CD14-positive monocyte (primary cell): Measurements from ENCODE around the gene DEK. TPM values are rescaled to one million over a fixed set of nuclear protein-coding genes. Genes with fewer than 3 reads are reported as not detected.
A peak's percentile ranks its signal among the peaks of the same experiment; 100 is the strongest.

Source experiments
- DNase-seq, 3 donors: peaks; one replicate each; pipeline ENCODE4 v3.0.0-alpha.2; 2011 to 2022
- H2AFZ ChIP-seq: 2 replicates; pipeline ENCODE4 v1.6.0; 2012; ENCODE audit warnings: mild to moderate bottlenecking, low read depth, low read length, inconsistent platforms; ENCODE audit not compliant: insufficient read depth, poor library complexity, severe bottlenecking
- H3K27ac ChIP-seq, 2 donors: 1 replicate in 1 of 2; 2 replicates in 1 of 2; pipeline ENCODE4 v1.5.1; 2012 to 2013; ENCODE audit warnings: low read length in 2 of 2, control low read depth in 1 of 2, inconsistent platforms in 1 of 2, low read depth in 1 of 2, mild to moderate bottlenecking in 1 of 2
- H3K27me3 ChIP-seq, 2 donors: one replicate each; pipeline versions ENCODE4 v1.6.0 to v1.6.1; 2011 to 2013; ENCODE audit warnings: low read length in 2 of 2; ENCODE audit not compliant: control insufficient read depth in 2 of 2, insufficient read depth in 2 of 2
- H3K36me3 ChIP-seq, 2 donors: replicated peaks in 1 of 2; 1 replicate in 1 of 2; 2 replicates in 1 of 2; pipeline versions ENCODE4 v1.5.1 to v1.6.1; 2012 to 2013; ENCODE audit warnings: low read length in 2 of 2, control low read depth in 1 of 2, inconsistent platforms in 1 of 2, mild to moderate bottlenecking in 1 of 2; ENCODE audit not compliant: insufficient read depth in 2 of 2, control insufficient read depth in 1 of 2
- H3K4me1 ChIP-seq, 2 donors: 1 replicate in 1 of 2; 2 replicates in 1 of 2; pipeline versions ENCODE4 v1.5.1 to v1.6.1; 2012 to 2013; ENCODE audit warnings: low read length in 2 of 2, control low read depth in 1 of 2, inconsistent platforms in 1 of 2, mild to moderate bottlenecking in 1 of 2, moderate library complexity in 1 of 2; ENCODE audit not compliant: insufficient read depth in 2 of 2, control insufficient read depth in 1 of 2
- H3K4me2 ChIP-seq: replicated peaks from 2 replicates; pipeline ENCODE3; 2012; ENCODE audit warnings: low read length, moderate library complexity, mild to moderate bottlenecking; ENCODE audit not compliant: poor library complexity, severe bottlenecking; ENCODE audit errors: extremely low read depth
- H3K4me3 ChIP-seq, 3 experiments: fragments of 200-600 bp in 1 of 3; sonication (generic) in 1 of 3; replicated peaks in 1 of 3; 1 replicate in 2 of 3; 2 replicates in 1 of 3; pipeline ENCODE4 v1.5.1; 2011 to 2013; ENCODE audit warnings: low read length in 3 of 3, mild to moderate bottlenecking in 3 of 3, control low read depth in 2 of 3, low read depth in 2 of 3, inconsistent platforms in 1 of 3, moderate library complexity in 1 of 3
- H3K79me2 ChIP-seq: 2 replicates; pipeline ENCODE4 v1.6.0; 2012; ENCODE audit warnings: mild to moderate bottlenecking, control low read depth, inconsistent platforms, low read length, moderate library complexity; ENCODE audit not compliant: insufficient read depth
- H3K9ac ChIP-seq: 2 replicates; pipeline ENCODE4 v1.6.0; 2017; ENCODE audit warnings: low read length, mild to moderate bottlenecking; ENCODE audit not compliant: insufficient read depth, poor library complexity, severe bottlenecking
- H3K9me3 ChIP-seq, 2 donors: replicated peaks in 1 of 2; 1 replicate in 1 of 2; 2 replicates in 1 of 2; pipeline versions ENCODE4 v1.5.1 to v1.6.1; 2012 to 2013; ENCODE audit warnings: low read length in 2 of 2, control low read depth in 1 of 2; ENCODE audit not compliant: control insufficient read depth in 1 of 2, insufficient read depth in 1 of 2
- H4K20me1 ChIP-seq: 2 replicates; pipeline ENCODE4 v1.6.0; 2012; ENCODE audit warnings: mild to moderate bottlenecking, low read length, control low read depth, moderate library complexity; ENCODE audit not compliant: insufficient read depth
- H3K27ac Mint-ChIP-seq, 7 donors: one replicate each; pipeline ENCODE4 v1.8.0; 2020; ENCODE audit warnings: mild to moderate bottlenecking in 7 of 7, mixed read lengths in 7 of 7, moderate library complexity in 6 of 7, inconsistent platforms in 2 of 7
- H3K27me3 Mint-ChIP-seq, 3 donors: one replicate each; pipeline ENCODE4 v1.8.0; 2021 to 2022; ENCODE audit warnings: low read depth in 3 of 3, mild to moderate bottlenecking in 3 of 3, mixed read lengths in 3 of 3, moderate library complexity in 3 of 3, inconsistent platforms in 1 of 3
- H3K36me3 Mint-ChIP-seq, 2 donors: one replicate each; pipeline ENCODE4 v1.8.0; 2020; ENCODE audit warnings: mixed read lengths in 2 of 2, inconsistent platforms in 1 of 2, mild to moderate bottlenecking in 1 of 2
- H3K4me1 Mint-ChIP-seq: one replicate; pipeline ENCODE4 v1.8.0; 2020; ENCODE audit warnings: mild to moderate bottlenecking, mixed read lengths
- H3K4me3 Mint-ChIP-seq, 2 donors: one replicate each; pipeline ENCODE4 v1.8.0; 2020; ENCODE audit warnings: mild to moderate bottlenecking in 2 of 2, mixed read lengths in 2 of 2, moderate library complexity in 1 of 2
- H3K9me3 Mint-ChIP-seq, 7 donors: one replicate each; pipeline ENCODE4 v1.8.0; 2020 to 2022; ENCODE audit warnings: mixed read lengths in 7 of 7, mild to moderate bottlenecking in 6 of 7, moderate library complexity in 6 of 7, inconsistent platforms in 2 of 7
- WGBS: methylation state at CpG from one replicate; pipeline ENCODE4 v1.1.5; 2013; ENCODE audit warnings: missing lambda C conversion rate; ENCODE audit not compliant: insufficient coverage; 5-methylcytosine and 5-hydroxymethylcytosine counted together
- intact Hi-C, 2 donors: fragments of 100-400 bp; cut with micrococcal nuclease; formaldehyde crosslinking; loops; one replicate each; pipeline versions ENCODE4 v1.15.0 to v1.15.1; 2023
- polyA plus RNA-seq, 3 donors: library from polyadenylated mRNA; depleted of rRNA in 1 of 3; unstranded in 2 of 3; stranded (reverse) in 1 of 3; fragments of 300-500 nt in 2 of 3; fragments of >200 nt in 1 of 3; fragmentation: Illumina TruSeq in 2 of 3; gene quantifications; 1 replicate in 2 of 3; 2 replicates in 1 of 3; pipeline ENCODE4 v1.2.3, GENCODE V29; 2012 to 2021
- TF ChIP-seq, protein P1 (sequence below): fragments of 200-600 bp; IDR thresholded peaks from one replicate; pipeline ENCODE4 v1.8.0; 2022; ENCODE audit warnings: antibody characterized with exemption, mild to moderate bottlenecking

Gene DEK
- polyA plus RNA-seq, 3 donors: 32.3 to 63.9 (median 56.5) TPM

GRCh38 chr6:18186540-18187250 is 77.6 kb downstream of the DEK start:
- WGBS: 33% methylated on average over 3 of the region's 4 CpGs
- TF ChIP-seq, protein P1, sequence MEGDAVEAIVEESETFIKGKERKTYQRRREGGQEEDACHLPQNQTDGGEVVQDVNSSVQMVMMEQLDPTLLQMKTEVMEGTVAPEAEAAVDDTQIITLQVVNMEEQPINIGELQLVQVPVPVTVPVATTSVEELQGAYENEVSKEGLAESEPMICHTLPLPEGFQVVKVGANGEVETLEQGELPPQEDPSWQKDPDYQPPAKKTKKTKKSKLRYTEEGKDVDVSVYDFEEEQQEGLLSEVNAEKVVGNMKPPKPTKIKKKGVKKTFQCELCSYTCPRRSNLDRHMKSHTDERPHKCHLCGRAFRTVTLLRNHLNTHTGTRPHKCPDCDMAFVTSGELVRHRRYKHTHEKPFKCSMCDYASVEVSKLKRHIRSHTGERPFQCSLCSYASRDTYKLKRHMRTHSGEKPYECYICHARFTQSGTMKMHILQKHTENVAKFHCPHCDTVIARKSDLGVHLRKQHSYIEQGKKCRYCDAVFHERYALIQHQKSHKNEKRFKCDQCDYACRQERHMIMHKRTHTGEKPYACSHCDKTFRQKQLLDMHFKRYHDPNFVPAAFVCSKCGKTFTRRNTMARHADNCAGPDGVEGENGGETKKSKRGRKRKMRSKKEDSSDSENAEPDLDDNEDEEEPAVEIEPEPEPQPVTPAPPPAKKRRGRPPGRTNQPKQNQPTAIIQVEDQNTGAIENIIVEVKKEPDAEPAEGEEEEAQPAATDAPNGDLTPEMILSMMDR: no peak
- intact Hi-C loops: loop anchor here in 1 of 2 donors (5.0 to 10.0 kb wide), 2 partner anchors 34 to 148 kb away; no protein-coding TSS in a partner anchor
- H3K4me1 ChIP-seq: peaks cover 21 to 29% of the 10 kb centered on the region in 2 donors
- Mint-ChIP-seq H3K36me3 (peaks cover 75 to 90% of the 10 kb centered on the region in 2 donors), H3K27me3 (no peaks in the 10 kb centered on the region), H3K4me3 (no peak overlapping the region), H3K4me1 (peaks cover 30% of the 10 kb centered on the region), H3K9me3 (peaks cover 0 to 3% (median 0%) of the 10 kb centered on the region in 7 donors), H3K27ac (peak overlapping the region; percentile 84 to 96 (median 95))
- DNase-seq: peak; percentile 76 to 91 (median 77)
- H3K27me3 ChIP-seq: no peaks in the 10 kb centered on the region
- H3K4me2 ChIP-seq: no peak overlapping the region
- H2AFZ ChIP-seq: no peak overlapping the region
- no peaks in the 10 kb centered on the region for H3K9me3 ChIP-seq
- peaks cover 20% of the 10 kb centered on the region for H3K79me2 ChIP-seq
- H3K9ac ChIP-seq: peak overlapping the region; percentile 59
- no peaks in the 10 kb centered on the region for H4K20me1 ChIP-seq
- peak overlapping the region; percentile 77 to 93 for H3K27ac ChIP-seq
- H3K4me3 ChIP-seq: peak overlapping the region in 1 of 3 experiments; percentile 11
- peaks cover 42 to 80% of the 10 kb centered on the region in 2 donors for H3K36me3 ChIP-seq

- Histone ChIP-seq H3K4me3 (peak overlapping the region in 1 of 3 experiments; percentile 11), H3K9ac (peak overlapping the region; percentile 59), H3K9me3 (no peaks in the 10 kb centered on the region), H3K27me3 (no peaks in the 10 kb centered on the region), H3K4me2 (peak overlapping the region; percentile 18), H2AFZ (no peak overlapping the region), H4K20me1 (no peaks in the 10 kb centered on the region), H3K4me1 (peaks cover 27 to 36% of the 10 kb centered on the region in 2 donors), H3K36me3 (peaks cover 35 to 79% of the 10 kb centered on the region in 2 donors), H3K27ac (peak overlapping the region; percentile 77 to 93), H3K79me2 (peaks cover 26% of the 10 kb centered on the region)
- Mint-ChIP-seq H3K9me3 (peaks cover 0 to 3% (median 0%) of the 10 kb centered on the region in 7 donors), H3K4me1 (peaks cover 37% of the 10 kb centered on the region), H3K36me3 (peaks cover 71 to 86% of the 10 kb centered on the region in 2 donors), H3K27ac (peak overlapping the region; percentile 84 to 96 (median 95)), H3K4me3 (peak overlapping the region in 1 of 2 donors; percentile 60), H3K27me3 (no peaks in the 10 kb centered on the region)
- TF ChIP-seq, protein P1: no peak
- 17% methylated on average over 1 of the region's 2 CpGs for WGBS
- intact Hi-C loops: loop anchor here in 1 of 2 donors (5.0 to 10.0 kb wide), 2 partner anchors 34 to 149 kb away; no protein-coding TSS in a partner anchor
- peak in 1 of 3 donors; percentile 4 for DNase-seq
Observed at GRCh38 chr6:18186033-18186432, 78.3 kb downstream of the DEK start.
